Thyroid gland (tissue), 4 donors: ENCODE data around the gene CR2. TPM values are rescaled to one million over a fixed set of nuclear protein-coding genes. Genes with fewer than 3 reads are reported as not detected.

Experiments
- DNase-seq, 2 donors: peaks; one replicate each; pipeline ENCODE4 v3.0.0-alpha.2; 2019
- H3K27ac ChIP-seq, 3 donors: fragments of 200-600 bp; sonication (generic); 1 replicate in 2 of 3; 2 replicates in 1 of 3; pipeline ENCODE4 v1.5.1; 2016 to 2019; ENCODE audit warnings: mild to moderate bottlenecking in 1 of 3, moderate library complexity in 1 of 3
- H3K27me3 ChIP-seq: fragments of 200-600 bp; sonication (generic); one replicate; pipeline ENCODE4 v1.5.1; 2019
- H3K36me3 ChIP-seq, 2 donors: fragments of 200-600 bp; sonication (generic); one replicate each; pipeline ENCODE4 v1.5.1; 2016 to 2019
- H3K4me1 ChIP-seq, 2 donors: fragments of 200-600 bp; sonication (generic); one replicate each; pipeline ENCODE4 v1.5.1; 2017 to 2019
- H3K4me3 ChIP-seq, 3 donors: fragments of 200-600 bp; sonication (generic); replicated peaks in 1 of 3; 1 replicate in 2 of 3; 2 replicates in 1 of 3; pipeline ENCODE4 v1.5.1; 2016; ENCODE audit warnings: mild to moderate bottlenecking in 1 of 3
- H3K9me3 ChIP-seq: fragments of 200-600 bp; sonication (generic); one replicate; pipeline ENCODE4 v1.5.1; 2017
- CTCF ChIP-seq, 6 experiments: fragments of 200-600 bp in 3 of 6; fragments of 450-650 bp in 3 of 6; sonication (generic) in 3 of 6; IDR thresholded peaks; one replicate each; pipeline ENCODE4 v1.5.1; 2016 to 2019; ENCODE audit warnings: antibody characterized with exemption in 6 of 6, mild to moderate bottlenecking in 2 of 6, inconsistent platforms in 1 of 6, moderate library complexity in 1 of 6
- POLR2A ChIP-seq, 2 donors: fragments of 450-650 bp; IDR thresholded peaks; one replicate each; pipeline ENCODE4 v1.6.1; 2017; ENCODE audit warnings: antibody characterized with exemption in 2 of 2, mild to moderate bottlenecking in 2 of 2, moderate library complexity in 1 of 2
- WGBS, 2 donors: methylation state at CpG; one replicate each; pipeline ENCODE4 v1.1.5; 2017; 5-methylcytosine and 5-hydroxymethylcytosine counted together
- intact Hi-C: fragments of 100-400 bp; cut with DNase I; formaldehyde crosslinking; loops from one replicate; pipeline ENCODE4 v1.15.1; 2023
- total RNA-seq, 4 donors: library from RNA; depleted of rRNA; stranded (reverse); fragments of >200 nt; gene quantifications; one replicate each; pipeline ENCODE4 v1.2.3, GENCODE V29; 2016

CR2 gene
- total RNA-seq, 4 donors from 2014 or later, result 0.11 to 0.15 TPM; not detected in 2

- H3K27ac ChIP-seq, result no peak overlapping the region
- no peaks in the 10 kb centered on the region for H3K4me1 ChIP-seq
- WGBS, 2 donors, result 82 to 87% methylated on average over 5 of the region's 5 CpGs
- no peak overlapping the region for H3K4me3 ChIP-seq
- DNase-seq, result no peak
- H3K36me3 ChIP-seq, result no peaks in the 10 kb centered on the region
- intact Hi-C loops, result no loop called here
- H3K9me3 ChIP-seq, result no peaks in the 10 kb centered on the region
- H3K27me3 ChIP-seq, result no peaks in the 10 kb centered on the region
- TF ChIP-seq POLR2A (IDR thresholded peaks at IDR 0.05), result no peak
Measured at GRCh38 chr1:207444514-207445217, 9.5 kb upstream of the CR2 start.

- no peaks in the 10 kb centered on the region for H3K27me3 ChIP-seq
- no peak for TF ChIP-seq CTCF (IDR thresholded peaks at IDR 0.05)
- no peak for TF ChIP-seq POLR2A (IDR thresholded peaks at IDR 0.05)
- no peaks in the 10 kb centered on the region for H3K36me3 ChIP-seq
- H3K4me3 ChIP-seq, result peak overlapping the region in 1 of 3 donors; percentile 33
- intact Hi-C loops, result no loop called here
- 14 to 19% methylated on average over 1 of the region's 1 CpG for WGBS, 2 donors
- DNase-seq, result no peak
- H3K27ac ChIP-seq, result no peak overlapping the region
- H3K4me1 ChIP-seq, result peaks cover 10 to 14% of the 10 kb centered on the region in 2 donors
- H3K9me3 ChIP-seq, result no peaks in the 10 kb centered on the region
Measured at GRCh38 chr1:207453710-207454045, 450 bp upstream of the CR2 start.

GRCh38 chr1:207455183-207455754 is 1.1 kb downstream of the CR2 start:
- H3K4me1 ChIP-seq, result peaks cover 10 to 14% of the 10 kb centered on the region in 2 donors
- no peak overlapping the region for H3K4me3 ChIP-seq
- intact Hi-C loops, result no loop called here
- H3K9me3 ChIP-seq, result no peaks in the 10 kb centered on the region
- no peak overlapping the region for H3K27ac ChIP-seq
- no peaks in the 10 kb centered on the region for H3K27me3 ChIP-seq
- WGBS, 2 donors, result 67 to 70% methylated on average over 6 of the region's 6 CpGs
- no peaks in the 10 kb centered on the region for H3K36me3 ChIP-seq
- TF ChIP-seq POLR2A (IDR thresholded peaks at IDR 0.05) (no peak), CTCF (IDR thresholded peaks at IDR 0.05) (no peak)
- DNase-seq, result no peak

GRCh38 chr1:207458414-207458813 is 4.3 kb downstream of the CR2 start:
- Histone ChIP-seq H3K9me3 (no peaks in the 10 kb centered on the region), H3K27ac (no peak overlapping the region), H3K36me3 (no peaks in the 10 kb centered on the region), H3K27me3 (no peaks in the 10 kb centered on the region), H3K4me1 (peaks cover 10 to 14% of the 10 kb centered on the region in 2 donors), H3K4me3 (no peak overlapping the region)
- DNase-seq, result no peak
- intact Hi-C loops, result no loop called here
- TF ChIP-seq CTCF (IDR thresholded peaks at IDR 0.05), result no peak
- TF ChIP-seq POLR2A (IDR thresholded peaks at IDR 0.05), result no peak
- WGBS, 2 donors, result 90 to 94% methylated on average over 1 of the region's 1 CpG

- Histone ChIP-seq H3K9me3 (no peaks in the 10 kb centered on the region), H3K27ac (no peak overlapping the region), H3K4me3 (no peak overlapping the region), H3K27me3 (no peaks in the 10 kb centered on the region), H3K36me3 (no peaks in the 10 kb centered on the region), H3K4me1 (peaks cover 6 to 13% of the 10 kb centered on the region in 2 donors)
- DNase-seq, result no peak
- 84 to 93% methylated on average over 2 of the region's 2 CpGs for WGBS, 2 donors
- TF ChIP-seq POLR2A (IDR thresholded peaks at IDR 0.05) (no peak), CTCF (IDR thresholded peaks at IDR 0.05) (no peak)
- intact Hi-C loops, result no loop called here
Measured at GRCh38 chr1:207459008-207459407, 4.9 kb downstream of the CR2 start.
